ENCODE measurements around the gene ADCY4.
"Not testable (repeated sequence)": the region's sequence is repeated elsewhere in the genome, so short reads cannot be mapped to it uniquely, and the experiment has no call there.

The ADCY4 gene

GRCh38 chr14:24338843-24339242 is 4.0 kb upstream of the ADCY4 start:
- DNase-seq (ENCODE audit: low read depth), result no peak

- no peak for DNase-seq (ENCODE audit: low read depth)
Observed at GRCh38 chr14:24337824-24338175, 2.9 kb upstream of the ADCY4 start.

DNA sequence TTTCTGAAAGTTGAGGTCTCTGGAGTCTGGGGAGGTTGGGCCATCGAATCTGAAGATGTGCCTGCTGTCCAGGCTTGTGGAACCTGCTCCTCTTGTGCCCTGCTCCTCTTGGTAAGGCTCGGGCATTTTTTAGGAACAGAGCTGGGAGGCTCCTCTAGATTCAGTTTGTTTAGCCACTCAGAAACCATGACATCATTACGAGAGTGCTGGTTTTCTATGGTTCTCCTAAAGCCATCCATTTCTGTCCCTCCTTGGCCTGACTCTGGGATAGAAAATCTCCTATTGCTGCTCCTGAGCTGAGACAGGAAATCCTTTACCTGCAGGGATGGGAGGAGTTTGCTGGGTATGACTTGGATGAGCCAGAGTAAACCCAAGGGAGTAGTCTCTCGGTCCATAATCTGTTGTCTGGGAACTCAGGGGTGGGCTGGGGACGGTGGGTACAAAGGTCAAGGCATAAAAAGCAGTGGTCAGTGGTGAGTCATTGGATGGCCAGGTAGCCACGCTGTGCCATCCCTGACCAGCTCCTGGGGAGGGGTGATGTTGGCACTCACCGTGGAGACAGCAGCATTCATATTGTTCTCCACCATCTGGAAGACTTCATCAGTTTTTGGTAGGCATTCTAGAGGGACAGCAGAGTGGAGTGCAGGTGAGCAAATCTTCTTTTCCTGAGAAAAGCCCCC is 2.4 kb upstream of the ADCY4 start:
- no peak for DNase-seq (ENCODE audit: low read depth)

GRCh38 chr14:24335461-24336171 is 745 bp upstream of the ADCY4 start:
- no peak for DNase-seq (ENCODE audit: low read depth)

DNA sequence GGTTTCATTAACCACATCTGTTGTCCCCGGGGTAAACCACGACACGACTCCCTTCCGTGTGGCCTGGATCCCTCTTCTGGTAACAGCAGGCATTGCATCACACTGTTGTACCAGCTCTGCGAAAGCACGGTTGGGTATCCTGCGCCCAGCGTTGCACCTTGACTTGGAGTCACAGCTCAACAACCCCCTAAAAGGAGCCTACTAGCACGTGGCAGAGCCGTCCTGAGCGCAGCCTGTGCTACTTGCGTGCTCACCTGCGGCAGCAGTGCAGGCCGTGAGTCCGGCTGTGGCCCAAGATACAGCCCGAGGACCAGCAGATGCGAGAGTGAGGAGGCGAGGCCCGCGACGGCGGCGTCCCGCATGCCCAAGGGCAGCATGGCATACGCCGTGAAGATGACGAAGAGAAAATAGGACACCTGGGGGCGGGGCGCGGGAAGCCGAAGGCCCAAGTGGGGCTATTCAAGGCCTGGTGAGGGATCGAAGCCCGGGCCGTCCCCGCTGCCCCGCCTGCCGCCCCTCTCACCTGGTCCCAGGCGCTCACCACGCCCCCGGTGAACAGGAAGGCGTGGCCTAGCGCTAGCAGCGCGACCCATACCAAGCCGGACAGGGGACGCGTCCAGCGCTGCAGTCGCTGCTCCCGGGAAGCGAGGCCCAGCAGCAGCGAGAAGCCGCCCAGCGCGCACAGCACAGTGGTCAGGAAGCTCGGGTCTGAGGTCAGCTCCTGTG is 2.4 kb downstream of the ADCY4 start:
- DNase-seq (ENCODE audit: low read depth), result peak; percentile 44

DNA sequence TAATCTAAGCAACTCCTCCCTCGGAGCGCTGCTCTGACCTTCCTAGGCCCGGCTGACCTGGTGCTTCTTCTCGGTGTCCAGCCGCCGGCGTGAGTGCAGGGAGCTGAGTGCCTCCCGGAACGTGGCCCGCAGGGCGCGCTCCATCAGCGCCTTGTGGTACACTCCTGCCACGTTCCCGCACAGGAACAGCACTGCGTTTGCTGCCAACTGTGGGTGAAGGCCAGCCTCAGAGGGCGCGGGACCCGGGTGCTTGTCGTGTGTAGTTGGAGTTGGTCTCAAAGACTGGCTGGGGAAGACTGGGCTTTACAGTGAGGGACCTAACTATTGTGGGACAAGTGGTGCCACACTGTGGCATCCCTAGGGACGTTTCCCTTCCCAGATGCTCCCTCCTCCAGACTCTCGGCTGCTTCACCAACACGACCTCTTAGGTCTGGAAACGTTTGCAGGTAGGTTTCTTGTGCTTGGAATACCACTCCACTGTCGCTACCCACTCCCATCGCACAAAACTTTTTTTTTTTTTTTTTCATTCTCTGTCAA is 3.1 kb downstream of the ADCY4 start:
- DNase-seq (ENCODE audit: low read depth), result no peak

- no peak for DNase-seq (ENCODE audit: low read depth)
Observed at GRCh38 chr14:24330973-24331674, 3.7 kb downstream of the ADCY4 start.

DNA sequence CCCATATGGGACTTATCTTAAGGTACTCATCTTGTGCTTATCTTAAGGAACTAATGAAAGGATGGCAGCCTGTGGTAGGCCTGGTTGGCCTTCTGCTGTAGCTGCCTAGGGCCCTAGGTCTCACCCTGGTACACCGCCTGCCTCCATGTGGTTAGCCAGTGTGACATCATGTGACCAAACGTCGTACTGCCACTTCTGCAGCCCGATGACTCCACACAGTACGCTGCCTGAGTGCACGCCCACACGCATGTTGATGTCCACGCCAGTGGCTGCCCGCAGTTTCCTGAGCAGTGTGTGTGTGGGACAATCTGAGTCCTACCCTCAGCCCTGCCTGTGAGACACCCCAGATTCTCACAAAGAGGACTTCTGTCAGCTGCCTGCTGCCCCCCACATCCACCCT is 5.1 kb downstream of the ADCY4 start:
- DNase-seq (ENCODE audit: low read depth), result no peak

GRCh38 chr14:24329073-24329663 is 5.7 kb downstream of the ADCY4 start:
- DNase-seq (ENCODE audit: low read depth), result no peak

DNA sequence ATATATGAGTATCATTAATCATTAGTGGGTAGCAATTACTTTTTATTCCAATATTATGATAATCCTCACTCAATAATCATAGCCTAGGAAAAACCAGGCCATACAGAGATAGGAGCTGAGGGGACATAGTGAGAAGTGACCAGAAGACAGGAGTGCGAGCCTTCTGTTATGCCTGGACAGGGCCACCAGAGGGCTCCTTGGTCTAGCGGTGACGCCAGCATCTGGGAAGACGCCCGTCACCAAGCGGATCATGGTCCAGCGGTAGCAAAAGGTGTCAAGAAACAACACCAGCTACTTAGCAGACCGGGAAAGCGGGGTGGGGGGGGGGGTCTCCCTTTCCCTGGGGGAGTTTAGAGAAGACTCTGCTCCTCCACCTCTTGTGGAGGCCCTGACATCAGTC is 7.0 kb downstream of the ADCY4 start:
- DNase-seq (ENCODE audit: low read depth), result not testable (repeated sequence)

DNA sequence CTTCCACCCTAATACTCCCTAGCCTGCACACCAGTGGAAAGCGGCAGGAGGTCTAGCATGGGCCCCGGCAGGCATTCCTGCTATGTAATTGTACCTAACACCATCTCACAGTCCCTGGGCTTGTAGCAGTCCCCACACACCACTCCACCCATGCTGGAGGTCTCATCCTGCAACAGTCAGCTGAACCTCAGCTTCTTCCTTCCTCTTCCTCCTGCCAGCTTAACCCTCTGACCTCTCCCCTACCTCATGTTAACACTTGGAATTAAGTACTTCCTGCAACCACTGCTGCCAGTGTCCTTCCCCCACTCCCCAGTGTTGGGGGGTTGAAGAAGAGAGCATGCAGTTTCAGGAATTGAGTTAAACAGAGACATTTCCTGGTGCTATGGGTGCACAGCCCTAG is 7.6 kb downstream of the ADCY4 start:
- DNase-seq (ENCODE audit: low read depth), result no peak

DNA sequence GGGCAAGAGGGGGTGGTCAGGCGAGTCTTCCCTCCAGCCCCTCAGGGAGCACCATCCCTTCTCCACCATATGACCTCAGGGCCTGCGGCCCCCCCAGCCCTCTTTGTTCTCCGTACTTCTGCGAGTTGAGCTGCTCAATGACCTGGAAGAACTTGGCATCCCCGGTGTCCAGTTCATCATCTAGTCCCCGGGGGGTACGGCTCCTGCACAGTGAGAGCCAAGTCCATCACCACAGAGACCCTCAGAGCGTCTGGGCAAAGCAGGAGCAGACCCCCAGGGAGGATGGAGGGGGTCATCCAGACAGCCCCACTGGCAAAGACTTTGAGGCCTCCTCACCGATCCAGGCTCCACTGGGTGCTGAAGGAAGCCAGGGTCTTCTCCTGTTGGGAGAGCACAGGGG is 8.9 kb downstream of the ADCY4 start:
- no peak for DNase-seq (ENCODE audit: low read depth)

DNA sequence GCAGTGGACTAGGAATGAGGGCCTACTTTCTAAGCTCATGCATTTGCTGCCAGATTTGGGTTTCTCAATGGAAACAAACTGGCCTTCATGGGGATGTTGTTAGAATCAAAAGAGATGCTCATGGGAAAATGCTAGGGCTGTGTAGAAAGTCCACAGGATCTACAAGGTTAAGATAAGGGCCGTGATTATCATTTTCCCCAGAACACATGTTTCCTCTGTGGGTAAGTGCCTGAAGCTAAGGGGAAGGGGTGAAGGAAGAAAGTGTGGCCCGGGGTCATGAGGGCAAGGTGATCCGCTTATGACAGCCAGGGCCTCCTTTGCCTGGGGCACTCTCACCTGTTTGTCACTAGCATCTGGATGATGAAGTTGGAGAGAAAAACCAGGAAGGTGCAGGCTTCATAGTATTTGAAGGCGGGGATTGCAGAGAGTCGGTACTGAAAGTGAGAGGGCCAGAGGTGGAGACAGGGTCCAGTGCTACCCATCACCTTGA is 9.8 kb downstream of the ADCY4 start:
- DNase-seq (ENCODE audit: low read depth), result no peak

GRCh38 chr14:24324024-24324423 is 10.8 kb downstream of the ADCY4 start:
- DNase-seq (ENCODE audit: low read depth), result no peak

GRCh38 chr14:24323341-24323740 is 11.5 kb downstream of the ADCY4 start:
- DNase-seq (ENCODE audit: low read depth), result no peak

- no peak for DNase-seq (ENCODE audit: low read depth)
Observed at GRCh38 chr14:24322672-24323071, 12.2 kb downstream of the ADCY4 start.

- no peak for DNase-seq (ENCODE audit: low read depth)
Observed at GRCh38 chr14:24321212-24321975, 13.5 kb downstream of the ADCY4 start.

DNA sequence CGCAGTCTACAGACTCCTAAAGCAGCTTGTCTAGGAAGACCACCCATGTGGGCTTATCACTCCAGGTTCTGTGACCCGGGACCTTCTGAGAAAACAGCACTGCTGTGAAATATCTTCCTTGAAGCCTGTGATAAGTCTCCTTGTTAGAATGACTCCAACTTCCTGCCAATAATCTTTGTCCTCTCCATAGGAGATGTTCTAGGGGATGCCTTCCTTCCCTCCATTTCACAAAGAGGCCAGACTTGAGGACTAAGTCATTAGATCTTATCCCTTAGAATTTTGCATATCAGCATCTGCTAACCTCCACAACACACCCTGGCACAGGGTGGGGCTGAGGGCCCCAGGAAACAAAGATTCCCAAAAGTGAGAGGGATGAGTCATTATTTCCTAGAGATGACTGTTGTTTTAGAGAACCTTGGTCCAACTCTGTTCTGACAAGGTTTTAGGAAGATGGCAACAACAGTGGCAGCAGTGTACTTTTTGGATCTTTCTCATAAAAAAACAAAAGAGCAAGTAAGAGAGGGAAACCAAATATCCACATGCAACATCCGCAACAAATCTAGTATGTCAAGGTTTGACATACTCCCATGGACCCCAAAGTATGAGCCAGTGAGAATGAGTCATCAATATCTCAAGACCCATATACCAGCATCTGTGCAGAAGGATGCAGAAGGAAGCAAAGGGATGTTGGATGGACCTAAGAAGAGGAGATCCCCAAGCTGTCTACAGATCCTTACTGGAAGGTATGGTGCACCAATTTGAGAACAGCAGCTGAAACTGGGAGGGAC is 17.5 kb downstream of the ADCY4 start:
- peak; percentile 15 for DNase-seq (ENCODE audit: low read depth)

- no peak for DNase-seq (ENCODE audit: low read depth)
Observed at GRCh38 chr14:24316597-24316950, 18.3 kb downstream of the ADCY4 start.
